HepG2 (cell line): ENCODE measurements around the gene ZNF628. TPM values are rescaled to one million over a fixed set of nuclear protein-coding genes. Genes with fewer than 3 reads are reported as not detected.

Experiments used
- ADNP ChIP-seq: sonication (generic); formaldehyde crosslinking; IDR thresholded peaks from 2 replicates; pipeline ENCODE4 v1.4.0; 2020; ENCODE audit warnings: missing genetic modification reagents
- CBX1 ChIP-seq: IDR thresholded peaks from one replicate; pipeline ENCODE4 v1.6.1; 2016; ENCODE audit warnings: antibody characterized with exemption, low read depth
- DMAP1 ChIP-seq: IDR thresholded peaks from 2 replicates; pipeline ENCODE4 v1.6.1; 2016
- FOXM1 ChIP-seq: sonication (generic); formaldehyde crosslinking; IDR thresholded peaks from 2 replicates; pipeline ENCODE4 v1.5.0; 2020; ENCODE audit warnings: missing genetic modification reagents
- GLMP ChIP-seq: sonication (generic); formaldehyde crosslinking; IDR thresholded peaks from 2 replicates; pipeline ENCODE4 v1.9.0; 2021; ENCODE audit warnings: missing genetic modification reagents, mild to moderate bottlenecking, borderline replicate concordance
- JARID2 ChIP-seq: sonication (generic); formaldehyde crosslinking; IDR thresholded peaks from 2 replicates; pipeline ENCODE4 v1.8.1; 2023; ENCODE audit warnings: missing genetic modification reagents, inconsistent platforms; ENCODE audit not compliant: insufficient replicate concordance
- MAFG ChIP-seq: sonication (generic); formaldehyde crosslinking; IDR thresholded peaks from 2 replicates; pipeline ENCODE4 v1.5.1; 2020; ENCODE audit warnings: mild to moderate bottlenecking, missing genetic modification reagents
- MLLT10 ChIP-seq: sonication (generic); formaldehyde crosslinking; IDR thresholded peaks from 2 replicates; pipeline ENCODE4 v1.4.0; 2020; ENCODE audit warnings: missing genetic modification reagents
- PBX3 ChIP-seq: sonication (generic); formaldehyde crosslinking; IDR thresholded peaks from 2 replicates; pipeline ENCODE4 v1.8.1; 2023; ENCODE audit warnings: missing genetic modification reagents, inconsistent platforms, borderline replicate concordance
- RFXANK ChIP-seq: IDR thresholded peaks from 2 replicates; pipeline ENCODE4 v1.6.1; 2016
- SP2 ChIP-seq: sonication (generic); formaldehyde crosslinking; IDR thresholded peaks from 2 replicates; pipeline ENCODE4 v1.5.1; 2020; ENCODE audit warnings: mild to moderate bottlenecking, missing genetic modification reagents
- SRSF9 ChIP-seq: fragments of 200-400 bp; formaldehyde crosslinking; IDR thresholded peaks from 2 replicates; pipeline ENCODE4 v1.6.1; 2018; ENCODE audit warnings: borderline replicate concordance, mild to moderate bottlenecking, low read depth, low read length; ENCODE audit not compliant: insufficient read depth, poor library complexity, severe bottlenecking
- TCF7 ChIP-seq: sonication (generic); IDR thresholded peaks from 2 replicates; pipeline ENCODE4 v1.6.1; 2016; ENCODE audit warnings: antibody characterized with exemption, low read depth
- ZFP90 ChIP-seq: sonication (generic); formaldehyde crosslinking; IDR thresholded peaks from 2 replicates; pipeline ENCODE4 v1.8.0; 2022; ENCODE audit warnings: missing genetic modification reagents, mild to moderate bottlenecking, inconsistent platforms, borderline replicate concordance
- ZKSCAN1 ChIP-seq: fragments of 150-350 bp; IDR thresholded peaks from 2 replicates; pipeline ENCODE4 v1.6.1; 2014; ENCODE audit warnings: low read length
- ZNF326 ChIP-seq: sonication (generic); formaldehyde crosslinking; IDR thresholded peaks from 2 replicates; pipeline ENCODE4 v1.4.0; 2020; ENCODE audit warnings: missing genetic modification reagents, borderline replicate concordance
- ZNF362 ChIP-seq: sonication (generic); formaldehyde crosslinking; IDR thresholded peaks from 2 replicates; pipeline ENCODE4 v1.4.0; 2020; ENCODE audit warnings: missing genetic modification reagents, mild to moderate bottlenecking, borderline replicate concordance
- ZNF496 ChIP-seq: sonication (generic); formaldehyde crosslinking; IDR thresholded peaks from 2 replicates; pipeline ENCODE4 v1.8.1; 2023; ENCODE audit warnings: mild to moderate bottlenecking, moderate library complexity, missing genetic modification reagents; ENCODE audit not compliant: insufficient replicate concordance
- ZNF761 ChIP-seq: sonication (generic); formaldehyde crosslinking; conservative IDR thresholded peaks from 2 replicates; pipeline ENCODE4 v1.4.0; 2020; ENCODE audit warnings: mild to moderate bottlenecking, missing genetic modification reagents
- ZNF766 ChIP-seq: sonication (generic); formaldehyde crosslinking; IDR thresholded peaks from 2 replicates; pipeline ENCODE4 v1.5.0; 2020; ENCODE audit warnings: missing genetic modification reagents, borderline replicate concordance
- ZNF816 ChIP-seq: sonication (generic); formaldehyde crosslinking; IDR thresholded peaks from 2 replicates; pipeline ENCODE4 v1.8.0; 2022; ENCODE audit warnings: missing genetic modification reagents, mild to moderate bottlenecking, borderline replicate concordance
- ZNF839 ChIP-seq: sonication (generic); formaldehyde crosslinking; IDR thresholded peaks from 2 replicates; pipeline ENCODE4 v1.4.0; 2020; ENCODE audit warnings: missing genetic modification reagents, mild to moderate bottlenecking, borderline replicate concordance
- ZNF841 ChIP-seq: sonication (generic); formaldehyde crosslinking; IDR thresholded peaks from 2 replicates; pipeline ENCODE4 v1.8.1; 2023; ENCODE audit warnings: missing genetic modification reagents, borderline replicate concordance
- ZSCAN25 ChIP-seq: sonication (generic); formaldehyde crosslinking; IDR thresholded peaks from 2 replicates; pipeline ENCODE4 v1.8.0; 2022; ENCODE audit warnings: mild to moderate bottlenecking, missing genetic modification reagents
- polyA plus RNA-seq, 8 experiments: library from polyadenylated mRNA; depleted of rRNA in 3 of 8; stranded (reverse) in 7 of 8; unstranded in 1 of 8; fragments of >200 nt; fragmentation: Illumina TruSeq in 4 of 8; extraction: Trizol in 4 of 8; gene quantifications; 2 replicates each; pipeline versions ENCODE4 v1.2.1 to v1.2.3, GENCODE V29; 2011 to 2016; ENCODE audit warnings: low read depth in 4 of 8, missing spikeins in 1 of 8, mixed read lengths in 1 of 8; ENCODE audit not compliant: insufficient read depth in 1 of 8
- total RNA-seq, 5 experiments: library from RNA; depleted of rRNA; stranded (reverse); fragments of >200 nt; fragmentation: Illumina TruSeq; extraction: Trizol; gene quantifications; 2 replicates each; pipeline ENCODE4 v1.2.3, GENCODE V29; 2016; ENCODE audit warnings: low read depth in 1 of 5
- TF ChIP-seq, protein P1 (sequence below): sonication (generic); formaldehyde crosslinking; IDR thresholded peaks from 2 replicates; pipeline ENCODE4 v1.5.0; 2020; ENCODE audit warnings: missing genetic modification reagents, mild to moderate bottlenecking, borderline replicate concordance
- TF ChIP-seq, protein P2 (sequence below): sonication (generic); formaldehyde crosslinking; IDR thresholded peaks from 2 replicates; pipeline ENCODE4 v1.5.0; 2020; ENCODE audit warnings: missing genetic modification reagents

The ZNF628 gene
- total and polyA plus RNA-seq, 2 of the 13 experiments (the other 11 are each of a cell fraction or from before 2014, with no cell fraction given): 0.54 to 1.2 TPM

DNA sequence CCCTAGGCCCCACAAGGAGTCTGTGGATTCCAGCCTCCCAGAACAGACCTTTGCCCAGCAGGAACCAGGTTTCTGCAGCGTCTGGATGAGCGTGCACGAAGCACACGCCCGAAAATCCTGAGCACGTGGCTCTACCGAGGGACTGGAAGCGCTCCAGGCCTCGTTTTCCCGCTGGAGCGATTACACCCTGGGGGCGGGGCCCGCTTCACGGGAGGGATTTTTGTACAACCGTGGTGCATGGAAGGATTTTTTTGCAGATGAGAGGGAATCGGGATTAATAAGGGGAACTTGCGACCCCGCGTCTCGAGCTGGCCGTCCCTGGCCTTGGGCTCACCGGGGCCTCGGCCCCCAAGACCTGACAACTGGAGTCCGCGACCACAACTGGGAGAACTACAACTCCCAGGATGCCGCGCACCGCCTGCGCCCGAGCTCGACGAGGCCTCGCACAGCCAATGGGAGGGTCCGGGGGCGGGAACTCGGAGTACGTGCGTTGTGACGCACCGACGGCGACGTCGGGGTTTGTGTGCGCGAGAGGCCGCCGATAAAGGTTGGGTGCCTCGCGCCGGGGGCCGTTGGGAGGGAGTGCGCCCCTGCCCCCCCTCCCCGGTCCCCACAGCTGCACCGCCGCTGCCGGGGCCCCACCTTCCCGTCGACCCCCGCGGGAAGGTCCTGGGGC lies at the start of gene ZNF628 (continued):
- TF ChIP-seq DMAP1 (CRISPR knock-in tag) (peak; percentile 92), MAFG (CRISPR knock-in tag) (no peak), ZNF362 (CRISPR knock-in tag) (no peak), RFXANK (0 out of 2 replicates have a peak, but pooled peaks have one; percentile 65), ZNF839 (CRISPR knock-in tag) (peak; percentile 60; the same call in 1 of the 2 replicates), ZNF816 (CRISPR knock-in tag) (peak; percentile 60), ADNP (CRISPR knock-in tag) (no peak), MLLT10 (no peak), SP2 (CRISPR knock-in tag) (peak; percentile 93), FOXM1 (CRISPR knock-in tag) (0 out of 2 replicates have a peak, but pooled peaks have one; percentile 7), ZNF326 (CRISPR knock-in tag) (no peak), ZSCAN25 (CRISPR knock-in tag) (no peak), ZNF766 (peak; percentile 73; the same call in 1 of the 2 replicates), JARID2 (peak; percentile 36), ZNF841 (CRISPR knock-in tag) (no peak), GLMP (CRISPR knock-in tag) (no peak), ZNF761 (CRISPR knock-in tag) (0 out of 2 replicates have a peak, but pooled peaks have one; percentile 56), TCF7 (no peak), PBX3 (CRISPR knock-in tag) (peak; percentile 57; the same call in 1 of the 2 replicates), ZNF496 (CRISPR knock-in tag) (no peak), ZFP90 (peak; percentile 88), ZKSCAN1 (no peak), CBX1 (no peak), SRSF9 (no peak)
- TF ChIP-seq, protein P1, sequence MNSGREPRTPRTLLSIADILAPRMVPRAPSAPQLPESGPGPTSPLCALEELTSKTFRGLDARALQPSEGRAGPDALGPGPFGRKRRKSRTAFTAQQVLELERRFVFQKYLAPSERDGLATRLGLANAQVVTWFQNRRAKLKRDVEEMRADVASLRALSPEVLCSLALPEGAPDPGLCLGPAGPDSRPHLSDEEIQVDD (CRISPR knock-in tag): peak; percentile 75; the same call in 1 of the 2 replicates
- TF ChIP-seq, protein P2, sequence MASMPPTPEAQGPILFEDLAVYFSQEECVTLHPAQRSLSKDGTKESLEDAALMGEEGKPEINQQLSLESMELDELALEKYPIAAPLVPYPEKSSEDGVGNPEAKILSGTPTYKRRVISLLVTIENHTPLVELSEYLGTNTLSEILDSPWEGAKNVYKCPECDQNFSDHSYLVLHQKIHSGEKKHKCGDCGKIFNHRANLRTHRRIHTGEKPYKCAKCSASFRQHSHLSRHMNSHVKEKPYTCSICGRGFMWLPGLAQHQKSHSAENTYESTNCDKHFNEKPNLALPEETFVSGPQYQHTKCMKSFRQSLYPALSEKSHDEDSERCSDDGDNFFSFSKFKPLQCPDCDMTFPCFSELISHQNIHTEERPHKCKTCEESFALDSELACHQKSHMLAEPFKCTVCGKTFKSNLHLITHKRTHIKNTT (CRISPR knock-in tag): no peak
